Stimulated activated naive CD8-positive, alpha-beta T cell treated with anti-CD3 and anti-CD28 coated beads, Interleukin-15, Interleukin-2, amounts not matched to agents 100 ng/mL and 50 ng/mL, for 24 hours (primary cell): ENCODE data around the gene PPP1R14C.
"Not testable (repeated sequence)": the region's sequence is repeated elsewhere in the genome, so short reads cannot be mapped to it uniquely, and the experiment has no call there.

ENCODE experiments used
- H3K27ac Mint-ChIP-seq: one replicate; pipeline ENCODE4 v1.8.0; 2021; ENCODE audit warnings: mild to moderate bottlenecking, mixed read lengths
- H3K27me3 Mint-ChIP-seq: one replicate; pipeline ENCODE4 v1.8.0; 2021; ENCODE audit warnings: mixed read lengths
- H3K36me3 Mint-ChIP-seq: one replicate; pipeline ENCODE4 v1.8.0; 2021; ENCODE audit warnings: low read depth, mixed read lengths
- H3K4me1 Mint-ChIP-seq: one replicate; pipeline ENCODE4 v1.8.0; 2021; ENCODE audit warnings: low read depth, mixed read lengths
- H3K4me3 Mint-ChIP-seq: one replicate; pipeline ENCODE4 v1.8.0; 2021; ENCODE audit warnings: mild to moderate bottlenecking, mixed read lengths
- H3K9me3 Mint-ChIP-seq: one replicate; pipeline ENCODE4 v1.8.0; 2021; ENCODE audit warnings: mixed read lengths

Gene PPP1R14C

GRCh38 chr6:150229436-150230163, 86.8 kb downstream of the PPP1R14C start:
- Mint-ChIP-seq H3K27me3 (peaks cover 32% of the 10 kb centered on the region), H3K27ac (no peak overlapping the region), H3K9me3 (peaks cover 4% of the 10 kb centered on the region), H3K4me3 (no peak overlapping the region), H3K36me3 (no peaks in the 10 kb centered on the region), H3K4me1 (peaks cover 5% of the 10 kb centered on the region)

- Mint-ChIP-seq H3K4me3 (no peak overlapping the region), H3K27ac (no peak overlapping the region), H3K36me3 (no peaks in the 10 kb centered on the region), H3K9me3 (peaks cover 4% of the 10 kb centered on the region), H3K4me1 (peaks cover 5% of the 10 kb centered on the region), H3K27me3 (peaks cover 28% of the 10 kb centered on the region)
Observed at GRCh38 chr6:150230164-150230561, 87.3 kb downstream of the PPP1R14C start.

GRCh38 chr6:150230832-150231524, 88.1 kb downstream of the PPP1R14C start:
- H3K36me3 Mint-ChIP-seq: no peaks in the 10 kb centered on the region
- peaks cover 27% of the 10 kb centered on the region for H3K27me3 Mint-ChIP-seq
- peaks cover 4% of the 10 kb centered on the region for H3K9me3 Mint-ChIP-seq
- H3K27ac Mint-ChIP-seq: no peak overlapping the region
- peaks cover 5% of the 10 kb centered on the region for H3K4me1 Mint-ChIP-seq
- no peak overlapping the region for H3K4me3 Mint-ChIP-seq

GRCh38 chr6:150231525-150231850, 88.6 kb downstream of the PPP1R14C start:
- H3K4me3 Mint-ChIP-seq: no peak overlapping the region
- H3K27ac Mint-ChIP-seq: no peak overlapping the region
- peaks cover 5% of the 10 kb centered on the region for H3K4me1 Mint-ChIP-seq
- peaks cover 30% of the 10 kb centered on the region for H3K27me3 Mint-ChIP-seq
- H3K9me3 Mint-ChIP-seq: peaks cover 4% of the 10 kb centered on the region
- no peaks in the 10 kb centered on the region for H3K36me3 Mint-ChIP-seq

- Mint-ChIP-seq H3K36me3 (no peaks in the 10 kb centered on the region), H3K27me3 (peaks cover 27% of the 10 kb centered on the region), H3K4me3 (no peak overlapping the region), H3K9me3 (peaks cover 4% of the 10 kb centered on the region), H3K27ac (no peak overlapping the region), H3K4me1 (peaks cover 8% of the 10 kb centered on the region)
Observed at GRCh38 chr6:150233843-150234269, 91.0 kb downstream of the PPP1R14C start.

- peaks cover 10% of the 10 kb centered on the region for H3K4me1 Mint-ChIP-seq
- no peaks in the 10 kb centered on the region for H3K36me3 Mint-ChIP-seq
- H3K27me3 Mint-ChIP-seq: peaks cover 28% of the 10 kb centered on the region
- H3K27ac Mint-ChIP-seq: no peak overlapping the region
- H3K9me3 Mint-ChIP-seq: peaks cover 7% of the 10 kb centered on the region
- H3K4me3 Mint-ChIP-seq: no peak overlapping the region
Observed at GRCh38 chr6:150235218-150235617, 92.4 kb downstream of the PPP1R14C start.

GRCh38 chr6:150236114-150236513, 93.3 kb downstream of the PPP1R14C start:
- Mint-ChIP-seq H3K9me3 (peaks cover 7% of the 10 kb centered on the region), H3K27ac (no peak overlapping the region), H3K36me3 (no peaks in the 10 kb centered on the region), H3K4me1 (peaks cover 19% of the 10 kb centered on the region), H3K27me3 (peaks cover 22% of the 10 kb centered on the region), H3K4me3 (no peak overlapping the region)

GRCh38 chr6:150236544-150236943, 93.7 kb downstream of the PPP1R14C start:
- H3K27ac Mint-ChIP-seq: no peak overlapping the region

GRCh38 chr6:150237626-150238025, 94.8 kb downstream of the PPP1R14C start:
- Mint-ChIP-seq H3K9me3 (peaks cover 7% of the 10 kb centered on the region), H3K4me1 (peaks cover 34% of the 10 kb centered on the region), H3K27ac (no peak overlapping the region), H3K36me3 (no peaks in the 10 kb centered on the region), H3K27me3 (peaks cover 22% of the 10 kb centered on the region), H3K4me3 (no peak overlapping the region)

More at GRCh38 chr6:150236544-150236943, 93.7 kb downstream of the PPP1R14C start:
- peaks cover 22% of the 10 kb centered on the region for H3K27me3 Mint-ChIP-seq
- peaks cover 7% of the 10 kb centered on the region for H3K9me3 Mint-ChIP-seq
- no peak overlapping the region for H3K4me3 Mint-ChIP-seq
- H3K4me1 Mint-ChIP-seq: peaks cover 24% of the 10 kb centered on the region
- no peaks in the 10 kb centered on the region for H3K36me3 Mint-ChIP-seq

- Mint-ChIP-seq H3K9me3 (peaks cover 4% of the 10 kb centered on the region), H3K27ac (no peak overlapping the region), H3K4me1 (peaks cover 29% of the 10 kb centered on the region), H3K4me3 (no peak overlapping the region), H3K27me3 (peaks cover 22% of the 10 kb centered on the region), H3K36me3 (no peaks in the 10 kb centered on the region)
Observed at GRCh38 chr6:150238336-150238741, 95.5 kb downstream of the PPP1R14C start.

- Mint-ChIP-seq H3K4me3 (no peak overlapping the region), H3K36me3 (no peaks in the 10 kb centered on the region), H3K4me1 (peaks cover 29% of the 10 kb centered on the region), H3K27me3 (peaks cover 27% of the 10 kb centered on the region), H3K27ac (no peak overlapping the region), H3K9me3 (peaks cover 4% of the 10 kb centered on the region)
Observed at GRCh38 chr6:150238846-150239407, 96.1 kb downstream of the PPP1R14C start.

- Mint-ChIP-seq H3K27ac (peak overlapping the region; percentile 87), H3K27me3 (peaks cover 32% of the 10 kb centered on the region), H3K4me1 (peaks cover 29% of the 10 kb centered on the region), H3K4me3 (peak overlapping the region; percentile 43)
- not testable (repeated sequence) for H3K9me3 Mint-ChIP-seq, H3K36me3 Mint-ChIP-seq
Observed at GRCh38 chr6:150241756-150242155, 98.9 kb downstream of the PPP1R14C start.

- peaks cover 34% of the 10 kb centered on the region for H3K27me3 Mint-ChIP-seq
- no peak overlapping the region for H3K27ac Mint-ChIP-seq
- peaks cover 11% of the 10 kb centered on the region for H3K9me3 Mint-ChIP-seq
- peaks cover 26% of the 10 kb centered on the region for H3K4me1 Mint-ChIP-seq
- no peak overlapping the region for H3K4me3 Mint-ChIP-seq
- H3K36me3 Mint-ChIP-seq: peaks cover 3% of the 10 kb centered on the region
Observed at GRCh38 chr6:150243620-150244314, 100.9 kb downstream of the PPP1R14C start.

GRCh38 chr6:150245148-150245935, 102.5 kb downstream of the PPP1R14C start:
- peaks cover 27% of the 10 kb centered on the region for H3K27me3 Mint-ChIP-seq
- H3K36me3 Mint-ChIP-seq: peaks cover 4% of the 10 kb centered on the region
- no peak overlapping the region for H3K4me3 Mint-ChIP-seq
- peaks cover 22% of the 10 kb centered on the region for H3K4me1 Mint-ChIP-seq
- H3K27ac Mint-ChIP-seq: no peak overlapping the region
- H3K9me3 Mint-ChIP-seq: peaks cover 9% of the 10 kb centered on the region
